HG02973 (cell line): ENCODE results near the gene CPNE9.

Source experiments
- ATAC-seq: cut with Tn5 transposase; IDR thresholded peaks from one replicate; pipeline ENCODE4 v1.9.1; 2021; ENCODE audit warnings: moderate library complexity; ENCODE audit not compliant: unreplicated experiment

CPNE9 gene

GRCh38 chr3:9703736-9704346, at the start of gene CPNE9:
TSS of gene CPNE9 (plus strand) at chr3:9703833. CDS start at chr3:9703997, 164 bp downstream.
- no peak for ATAC-seq

DNA sequence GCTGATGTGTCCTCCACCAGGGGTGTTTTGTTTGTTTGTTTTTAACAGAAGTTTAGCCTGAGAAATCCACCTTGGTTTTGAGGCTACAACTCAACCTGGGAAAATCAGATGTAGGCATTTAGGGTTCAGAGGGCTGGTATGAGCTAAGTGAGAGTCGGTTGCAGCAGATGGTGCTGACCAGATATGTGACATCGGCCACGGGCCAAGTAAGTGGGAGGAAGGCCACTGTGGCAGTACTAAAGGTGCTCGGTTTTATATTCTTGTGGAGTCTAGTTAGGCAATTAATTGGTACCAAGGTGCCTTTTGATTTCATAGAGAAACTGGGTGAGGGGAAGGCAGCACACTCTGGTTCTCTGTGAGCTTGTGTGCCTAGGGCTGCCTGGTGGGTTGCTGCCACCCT, 43.8 kb upstream of the CPNE9 start:
- no peak for ATAC-seq

- ATAC-seq: no peak
These were observed 42.7 kb upstream of the CPNE9 start for GRCh38 chr3:9660972-9661371.

- no peak for ATAC-seq
These were observed 39.4 kb upstream of the CPNE9 start for GRCh38 chr3:9664119-9664751.

- no peak for ATAC-seq
These were observed 36.8 kb upstream of the CPNE9 start for GRCh38 chr3:9666704-9667445.

DNA sequence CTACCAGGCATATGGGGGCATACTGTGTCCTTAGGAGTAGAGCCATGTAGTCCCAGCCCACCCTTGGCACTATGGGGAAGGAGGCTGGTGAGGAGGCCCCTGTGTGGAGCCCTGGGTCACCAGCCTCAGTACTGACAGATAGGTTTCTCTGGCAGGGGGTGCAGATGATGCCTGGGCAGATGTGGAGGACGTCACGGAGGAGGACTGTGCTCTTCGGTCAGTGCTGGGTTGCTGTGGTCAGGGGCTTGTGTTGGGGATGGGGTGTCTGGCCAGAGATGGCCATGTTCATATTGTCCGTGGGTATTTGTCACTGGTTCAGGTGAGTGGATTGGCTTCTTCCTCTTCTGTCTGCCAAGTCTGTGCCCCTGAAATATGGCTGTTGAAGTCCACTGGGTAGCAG, 34.4 kb upstream of the CPNE9 start:
- no peak for ATAC-seq

DNA sequence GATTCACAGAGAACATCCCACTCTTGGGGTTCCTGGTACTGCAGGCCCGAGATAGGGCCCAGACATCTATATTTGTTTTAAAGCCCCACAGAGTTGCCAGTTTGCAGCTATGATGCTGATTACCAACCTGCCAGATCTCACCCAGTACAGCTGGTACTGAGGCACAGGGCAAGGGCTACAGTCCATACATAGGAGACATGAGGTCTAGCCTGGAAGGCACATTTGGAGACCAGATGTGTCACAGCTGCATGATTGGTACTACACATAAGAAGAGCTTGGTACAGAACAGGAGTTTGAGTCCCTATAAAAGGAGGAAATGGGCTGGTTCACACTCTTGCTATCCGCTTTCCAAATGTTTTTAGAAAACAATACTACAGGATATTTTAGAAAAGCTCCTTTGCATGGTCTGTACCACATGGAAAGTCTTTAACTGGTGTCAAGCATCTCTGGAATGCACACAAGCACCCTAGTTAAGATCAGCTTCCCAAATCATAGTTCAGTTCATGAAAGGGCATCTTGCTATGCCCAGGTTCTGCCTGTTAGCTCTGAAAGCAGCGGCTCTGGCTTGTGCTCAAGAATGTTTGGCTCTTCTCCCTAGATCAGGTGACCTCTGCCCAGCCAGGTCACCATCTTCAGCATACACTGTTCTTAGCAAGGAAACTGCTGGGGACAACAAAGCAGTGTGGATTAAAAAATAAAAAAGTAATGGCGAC, 33.8 kb upstream of the CPNE9 start:
- ATAC-seq: no peak

GRCh38 chr3:9673082-9673481, 30.6 kb upstream of the CPNE9 start:
- no peak for ATAC-seq

DNA sequence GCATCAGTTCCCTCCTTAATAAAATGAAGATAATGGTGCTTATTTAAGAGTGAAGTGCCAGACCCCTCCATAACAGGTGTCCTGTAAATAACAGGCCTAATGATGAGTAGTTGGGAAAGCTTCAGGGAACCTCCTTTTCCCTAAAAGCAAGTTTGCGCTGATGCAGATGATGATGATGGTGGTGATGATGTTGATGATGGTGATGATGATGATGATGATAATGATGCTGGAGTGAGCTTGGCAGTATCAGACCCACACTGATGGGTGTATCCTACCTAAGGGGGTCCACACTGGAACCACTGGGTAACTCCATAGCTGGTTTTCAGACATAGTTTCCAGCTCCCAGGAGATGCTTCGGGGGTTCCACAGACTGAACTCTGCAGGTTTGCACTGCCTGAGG, 29.9 kb upstream of the CPNE9 start:
- ATAC-seq: no peak

DNA sequence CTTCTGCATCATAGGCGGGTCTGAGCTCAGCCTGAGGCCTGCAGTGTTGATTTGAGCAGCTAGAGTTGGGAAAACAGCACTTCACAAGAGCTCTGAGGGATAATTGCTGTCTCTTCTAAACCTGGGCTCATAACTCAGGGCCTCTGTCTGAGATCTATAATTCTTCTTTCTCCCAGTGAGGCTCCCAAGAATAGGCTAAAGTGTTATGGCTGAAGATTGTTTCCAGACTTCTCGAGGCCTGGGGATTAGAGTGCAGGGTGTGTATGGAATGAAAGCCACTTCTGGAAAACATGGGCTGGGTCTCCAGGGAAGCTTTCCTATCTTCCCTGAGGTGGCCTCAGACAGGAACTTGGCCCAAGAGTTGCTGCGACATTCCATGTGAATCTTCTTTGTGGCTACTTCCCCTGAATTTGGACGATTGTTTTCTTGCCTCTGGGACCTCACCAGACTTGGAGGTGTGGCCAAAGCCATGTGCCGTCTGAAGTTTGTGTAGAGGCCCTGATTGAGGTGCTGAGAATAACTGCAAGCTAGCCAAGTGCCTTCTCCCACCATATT, 27.8 kb upstream of the CPNE9 start:
- ATAC-seq: no peak

DNA sequence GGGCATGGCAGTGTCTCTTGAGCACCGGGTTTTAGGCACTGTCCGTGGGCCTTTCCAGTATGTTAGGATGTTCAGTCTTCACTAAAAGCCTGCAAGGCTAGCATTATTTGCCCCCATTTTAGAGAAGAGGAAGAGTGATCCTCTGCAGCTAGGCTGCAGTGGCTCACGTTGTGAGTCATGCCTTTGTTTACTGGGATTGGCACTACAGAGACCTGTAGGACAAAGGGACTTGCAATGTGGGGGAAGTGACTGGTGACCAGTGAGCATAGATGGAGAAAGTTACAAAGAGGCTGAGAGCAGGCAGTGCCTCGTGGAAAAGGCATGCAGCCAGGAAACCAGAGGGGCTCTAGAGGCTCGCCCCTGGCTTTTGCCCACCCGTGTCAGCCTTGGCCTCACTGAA, 26.8 kb upstream of the CPNE9 start:
- no peak for ATAC-seq

- no peak for ATAC-seq
These were observed 25.1 kb upstream of the CPNE9 start for GRCh38 chr3:9678493-9678892.

- no peak for ATAC-seq
These were observed 24.1 kb upstream of the CPNE9 start for GRCh38 chr3:9679476-9680080.

DNA sequence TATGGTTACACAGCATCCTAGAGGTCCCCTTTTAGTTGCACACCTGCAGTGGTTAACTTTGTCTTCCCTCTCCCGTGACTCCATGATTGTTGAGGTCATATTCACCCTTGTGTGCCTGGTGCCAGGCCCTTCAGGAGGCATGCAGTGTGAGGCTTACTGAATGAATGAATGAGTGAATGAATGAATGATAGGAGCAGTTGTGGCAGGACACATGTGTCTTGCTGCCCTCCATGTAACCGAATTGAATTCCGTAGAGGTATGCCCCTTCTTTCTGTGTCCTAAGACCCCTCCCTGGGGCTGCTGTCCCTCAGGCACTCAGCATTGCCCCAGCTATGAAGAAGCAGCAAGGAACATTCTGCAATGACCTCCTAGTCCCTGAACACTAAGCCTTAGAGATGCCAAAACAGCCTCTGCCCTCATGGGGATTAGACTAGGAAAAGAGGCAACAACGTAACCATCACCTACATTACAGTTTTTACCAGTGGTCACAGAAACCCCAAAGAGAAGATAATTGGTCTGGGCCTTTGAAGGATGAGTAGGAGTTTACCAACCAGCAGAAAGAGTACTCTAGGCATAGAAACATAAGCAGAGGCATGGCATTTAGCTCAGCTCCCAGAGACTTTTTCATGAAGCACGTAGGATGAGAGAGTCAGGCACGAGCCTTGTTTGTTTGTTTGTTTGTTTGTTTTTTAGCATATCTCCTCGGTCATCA, 22.5 kb upstream of the CPNE9 start:
- ATAC-seq: no peak

DNA sequence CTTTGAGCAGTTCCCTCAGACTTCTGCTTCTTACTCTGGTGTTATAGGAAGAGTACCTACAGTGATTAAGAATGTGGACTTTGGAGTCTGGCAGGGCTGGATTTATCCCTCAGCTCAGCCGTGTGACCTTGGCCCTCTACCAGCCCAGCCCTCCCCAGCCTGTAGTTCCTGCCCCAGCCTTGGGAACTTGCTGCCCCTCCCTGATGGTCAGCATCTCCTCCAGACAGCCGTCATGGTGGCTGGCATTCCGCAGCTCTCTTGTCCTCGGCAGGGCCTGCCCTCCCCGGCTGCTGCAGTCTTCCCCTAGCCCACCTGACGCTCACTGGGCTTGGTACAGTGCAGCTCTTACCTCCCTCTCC, 21.9 kb upstream of the CPNE9 start:
- no peak for ATAC-seq

- ATAC-seq: no peak
These were observed 21.5 kb upstream of the CPNE9 start for GRCh38 chr3:9682096-9682495.

- ATAC-seq: no peak
These were observed 20.2 kb upstream of the CPNE9 start for GRCh38 chr3:9683426-9683825.

- no peak for ATAC-seq
These were observed 18.2 kb upstream of the CPNE9 start for GRCh38 chr3:9685216-9686049.

DNA sequence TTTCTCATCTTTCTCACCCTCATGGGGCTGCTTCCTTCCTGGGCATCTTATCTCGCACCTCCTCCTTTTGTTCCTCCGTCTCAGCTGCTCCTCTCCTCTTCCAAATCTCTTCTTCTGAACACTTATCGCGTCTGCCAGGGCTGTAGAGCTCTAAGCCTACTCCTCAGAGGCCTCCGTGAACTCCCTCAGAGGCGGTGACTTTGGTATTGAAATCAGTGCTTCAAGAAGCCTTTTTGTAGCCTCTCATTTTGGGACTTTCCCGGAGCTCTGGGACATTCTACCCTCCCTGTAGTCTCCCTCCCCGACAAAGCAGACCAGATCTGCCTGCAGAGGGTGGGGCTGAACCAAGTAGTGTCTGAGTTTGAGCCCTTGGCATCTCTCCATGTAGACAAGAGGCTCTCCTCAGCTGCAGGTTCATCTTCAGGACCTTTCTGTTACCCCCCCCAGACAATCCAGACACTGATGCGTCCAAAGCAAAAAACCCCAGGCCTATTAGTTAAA, 17.5 kb upstream of the CPNE9 start:
- ATAC-seq: no peak
